Trophoblast cell (in vitro differentiated cells and primary cell): ENCODE measurements around the gene ACACB.

Experiments
- DNase-seq, 2 donors: peaks; one replicate each; pipeline ENCODE4 v3.0.0-alpha.2; 2016
- H2AFZ ChIP-seq: 2 replicates; pipeline ENCODE4 v1.6.1; 2013; ENCODE audit warnings: low read length, moderate library complexity, mild to moderate bottlenecking; ENCODE audit not compliant: insufficient read depth, poor library complexity
- H2AK5ac ChIP-seq: 2 replicates; pipeline ENCODE4 v1.6.1; 2013; ENCODE audit warnings: mild to moderate bottlenecking, low read length
- H2BK120ac ChIP-seq: 2 replicates; pipeline ENCODE4 v1.6.1; 2013; ENCODE audit warnings: low read length, mild to moderate bottlenecking, moderate library complexity; ENCODE audit not compliant: insufficient read depth, poor library complexity
- H2BK12ac ChIP-seq: 2 replicates; pipeline ENCODE4 v1.6.1; 2013; ENCODE audit warnings: mild to moderate bottlenecking, low read length, moderate library complexity
- H2BK5ac ChIP-seq: 2 replicates; pipeline ENCODE4 v1.6.1; 2013; ENCODE audit warnings: low read length, low read depth, moderate library complexity, mild to moderate bottlenecking; ENCODE audit not compliant: poor library complexity
- H3K14ac ChIP-seq: 2 replicates; pipeline ENCODE4 v1.6.1; 2013; ENCODE audit warnings: mild to moderate bottlenecking, low read length
- H3K18ac ChIP-seq: 2 replicates; pipeline ENCODE4 v1.6.1; 2013; ENCODE audit warnings: mild to moderate bottlenecking, low read length
- H3K23ac ChIP-seq: 2 replicates; pipeline ENCODE4 v1.6.1; 2013; ENCODE audit warnings: low read length
- H3K27ac ChIP-seq: 2 replicates; pipeline ENCODE4 v1.5.1; 2013; ENCODE audit warnings: low read depth, mild to moderate bottlenecking, inconsistent platforms, low read length, moderate library complexity
- H3K27me3 ChIP-seq: 2 replicates; pipeline ENCODE4 v1.6.1; 2013; ENCODE audit warnings: inconsistent platforms, mild to moderate bottlenecking, low read length, moderate library complexity; ENCODE audit not compliant: insufficient read depth
- H3K36me3 ChIP-seq, 2 experiments: 1 replicate in 1 of 2; 2 replicates in 1 of 2; pipeline ENCODE4 v1.6.1; 2013; ENCODE audit warnings: low read length in 2 of 2, mild to moderate bottlenecking in 2 of 2, moderate library complexity in 1 of 2; ENCODE audit not compliant: insufficient read depth in 2 of 2, control insufficient read depth in 1 of 2
- H3K4ac ChIP-seq: 2 replicates; pipeline ENCODE4 v1.6.1; 2013; ENCODE audit warnings: low read depth, mild to moderate bottlenecking, low read length, moderate library complexity
- H3K4me1 ChIP-seq, 2 experiments: 1 replicate in 1 of 2; 2 replicates in 1 of 2; pipeline ENCODE4 v1.6.1; 2013; ENCODE audit warnings: low read length in 2 of 2, mild to moderate bottlenecking in 2 of 2, moderate library complexity in 1 of 2; ENCODE audit not compliant: insufficient read depth in 2 of 2, control insufficient read depth in 1 of 2
- H3K4me2 ChIP-seq: 2 replicates; pipeline ENCODE4 v1.6.1; 2013; ENCODE audit warnings: inconsistent platforms, mild to moderate bottlenecking, low read length, moderate library complexity
- H3K4me3 ChIP-seq: 2 replicates; pipeline ENCODE4 v1.5.1; 2013; ENCODE audit warnings: mild to moderate bottlenecking, low read depth, low read length, inconsistent platforms
- H3K79me1 ChIP-seq: one replicate; pipeline ENCODE4 v1.6.1; 2013; ENCODE audit warnings: low read length
- H3K79me2 ChIP-seq: 2 replicates; pipeline ENCODE4 v1.6.1; 2013; ENCODE audit warnings: low read length, mild to moderate bottlenecking; ENCODE audit not compliant: control insufficient read depth, insufficient read depth, poor library complexity
- H3K9ac ChIP-seq: 2 replicates; pipeline ENCODE4 v1.6.1; 2013; ENCODE audit warnings: mild to moderate bottlenecking, low read length
- H3K9me3 ChIP-seq: 2 replicates; pipeline ENCODE4 v1.6.1; 2013; ENCODE audit warnings: low read depth, mild to moderate bottlenecking, control low read depth, inconsistent platforms, low read length; ENCODE audit not compliant: insufficient read depth
- H4K12ac ChIP-seq: 2 replicates; pipeline ENCODE4 v1.6.1; 2013; ENCODE audit warnings: low read depth, mild to moderate bottlenecking, low read length, moderate library complexity
- H4K8ac ChIP-seq: 2 replicates; pipeline ENCODE4 v1.6.1; 2013; ENCODE audit warnings: low read depth, mild to moderate bottlenecking, low read length, moderate library complexity
- H4K91ac ChIP-seq: one replicate; pipeline ENCODE4 v1.6.1; 2013; ENCODE audit warnings: low read depth, mild to moderate bottlenecking, low read length, moderate library complexity
- WGBS: extraction: QIAGEN DNeasy Blood & Tissue Kit; methylation state at CpG from one replicate; pipeline ENCODE4 v1.1.7; 2013; ENCODE audit warnings: missing lambda C conversion rate; ENCODE audit not compliant: insufficient read length, insufficient coverage; ENCODE audit errors: extremely low coverage; 5-methylcytosine and 5-hydroxymethylcytosine counted together

Gene ACACB

DNA sequence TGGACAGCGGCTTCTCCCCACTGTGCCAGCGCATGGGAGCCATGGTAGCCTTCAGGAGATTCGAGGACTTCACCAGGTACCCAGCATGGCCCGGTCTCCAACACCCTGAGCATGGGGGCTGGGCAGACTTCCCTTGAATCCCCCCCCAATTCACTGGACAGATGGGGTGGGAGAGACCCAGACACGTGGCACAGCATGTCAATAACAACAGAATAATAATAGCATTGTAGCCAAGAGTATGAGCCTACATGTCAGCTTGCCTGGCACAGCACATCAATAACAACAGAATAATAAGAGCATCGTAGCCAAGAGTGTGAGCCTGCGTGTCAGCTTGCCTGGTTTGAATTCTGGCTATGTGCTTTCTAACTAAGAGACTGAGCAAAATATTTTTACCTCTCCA is 116.3 kb downstream of the ACACB start:
- H2AK5ac ChIP-seq: no peak overlapping the region
- H3K4me3 ChIP-seq: no peak overlapping the region
- no peak overlapping the region for H3K4me2 ChIP-seq
- H3K4ac ChIP-seq: no peak overlapping the region
- no peak overlapping the region for H3K14ac ChIP-seq
- no CpG with 5 or more reads among the region's 7 CpGs for WGBS
- H4K91ac ChIP-seq: no peak overlapping the region
- H4K12ac ChIP-seq: no peak overlapping the region
- H2BK12ac ChIP-seq: no peak overlapping the region
- no peaks in the 10 kb centered on the region for H3K36me3 ChIP-seq
- H2AFZ ChIP-seq: no peak overlapping the region
- no peaks in the 10 kb centered on the region for H3K79me2 ChIP-seq
- H3K79me1 ChIP-seq: no peaks in the 10 kb centered on the region
- H3K27me3 ChIP-seq: no peaks in the 10 kb centered on the region
- no peak overlapping the region for H3K27ac ChIP-seq
- H3K9ac ChIP-seq: no peak overlapping the region
- no peak for DNase-seq
- H3K18ac ChIP-seq: no peak overlapping the region
- no peak overlapping the region for H4K8ac ChIP-seq
- H2BK5ac ChIP-seq: no peak overlapping the region
- no peak overlapping the region for H3K23ac ChIP-seq
- H3K9me3 ChIP-seq: no peaks in the 10 kb centered on the region
- H2BK120ac ChIP-seq: no peak overlapping the region
- H3K4me1 ChIP-seq: no peaks in the 10 kb centered on the region

DNA sequence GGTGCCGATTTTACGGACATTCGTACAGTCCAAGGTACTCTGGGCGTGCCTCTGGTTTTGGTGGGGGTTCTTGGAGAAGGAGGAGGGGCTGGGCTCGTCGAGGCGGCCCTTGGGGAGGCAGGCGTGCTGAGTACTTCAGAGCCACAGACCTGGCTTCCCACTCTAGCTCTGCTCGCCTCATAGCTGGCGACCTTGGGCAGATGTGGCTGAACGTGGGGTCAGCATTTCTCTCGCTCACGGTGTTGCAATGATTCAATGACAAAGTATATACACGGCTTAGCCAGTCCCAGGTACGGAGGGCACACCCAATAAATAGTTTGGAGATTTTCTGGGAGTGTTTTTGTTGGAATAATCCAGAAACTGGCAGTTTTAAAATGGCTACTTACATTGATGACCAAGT is 117.6 kb downstream of the ACACB start:
- Histone ChIP-seq H3K4me1 (no peaks in the 10 kb centered on the region), H3K4ac (no peak overlapping the region), H2AK5ac (no peak overlapping the region), H3K23ac (no peak overlapping the region), H3K9ac (no peak overlapping the region), H3K14ac (no peak overlapping the region), H3K36me3 (no peaks in the 10 kb centered on the region), H3K18ac (no peak overlapping the region), H4K91ac (no peak overlapping the region), H4K8ac (no peak overlapping the region), H3K4me2 (no peak overlapping the region), H3K4me3 (no peak overlapping the region), H2BK120ac (no peak overlapping the region), H2BK12ac (no peak overlapping the region), H3K9me3 (no peaks in the 10 kb centered on the region), H3K79me1 (no peaks in the 10 kb centered on the region), H2AFZ (no peak overlapping the region), H3K79me2 (no peaks in the 10 kb centered on the region), H3K27ac (no peak overlapping the region), H3K27me3 (no peaks in the 10 kb centered on the region), H2BK5ac (no peak overlapping the region), H4K12ac (no peak overlapping the region)
- DNase-seq: no peak
- no CpG with 5 or more reads among the region's 15 CpGs for WGBS

DNA sequence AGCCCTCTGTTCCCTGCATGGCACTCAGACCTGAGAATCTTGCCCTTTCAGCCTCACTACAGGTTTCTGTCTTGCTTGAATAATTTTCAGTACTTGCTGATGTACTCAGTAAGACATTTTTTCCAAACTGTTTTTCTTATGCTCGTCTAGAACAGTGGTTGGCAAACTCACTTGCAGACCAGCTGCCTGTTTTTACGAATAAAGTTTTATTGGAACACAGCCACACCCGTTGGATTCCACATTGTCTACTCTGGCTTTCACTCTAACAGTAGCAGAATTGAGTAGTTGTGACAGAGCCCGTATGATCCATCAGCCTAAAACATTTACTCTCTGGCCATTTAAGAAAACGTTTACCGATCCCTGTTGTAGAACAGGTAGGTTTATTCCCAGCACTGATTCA is 119.9 kb downstream of the ACACB start:
- no peaks in the 10 kb centered on the region for H3K4me1 ChIP-seq
- H3K79me2 ChIP-seq: no peaks in the 10 kb centered on the region
- H4K91ac ChIP-seq: no peak overlapping the region
- no peaks in the 10 kb centered on the region for H3K79me1 ChIP-seq
- no peak overlapping the region for H2AFZ ChIP-seq
- H3K14ac ChIP-seq: no peak overlapping the region
- H3K9me3 ChIP-seq: no peaks in the 10 kb centered on the region
- no peak overlapping the region for H3K4ac ChIP-seq
- no CpG with 5 or more reads among the region's 6 CpGs for WGBS
- H3K4me3 ChIP-seq: no peak overlapping the region
- no peak for DNase-seq
- H3K27ac ChIP-seq: no peak overlapping the region
- H4K8ac ChIP-seq: no peak overlapping the region
- H3K36me3 ChIP-seq: no peaks in the 10 kb centered on the region
- H2BK5ac ChIP-seq: no peak overlapping the region
- no peak overlapping the region for H3K23ac ChIP-seq
- H4K12ac ChIP-seq: no peak overlapping the region
- no peak overlapping the region for H2BK120ac ChIP-seq
- H2BK12ac ChIP-seq: no peak overlapping the region
- H3K18ac ChIP-seq: no peak overlapping the region
- H3K27me3 ChIP-seq: no peaks in the 10 kb centered on the region
- H3K9ac ChIP-seq: no peak overlapping the region
- H3K4me2 ChIP-seq: no peak overlapping the region
- H2AK5ac ChIP-seq: no peak overlapping the region

DNA sequence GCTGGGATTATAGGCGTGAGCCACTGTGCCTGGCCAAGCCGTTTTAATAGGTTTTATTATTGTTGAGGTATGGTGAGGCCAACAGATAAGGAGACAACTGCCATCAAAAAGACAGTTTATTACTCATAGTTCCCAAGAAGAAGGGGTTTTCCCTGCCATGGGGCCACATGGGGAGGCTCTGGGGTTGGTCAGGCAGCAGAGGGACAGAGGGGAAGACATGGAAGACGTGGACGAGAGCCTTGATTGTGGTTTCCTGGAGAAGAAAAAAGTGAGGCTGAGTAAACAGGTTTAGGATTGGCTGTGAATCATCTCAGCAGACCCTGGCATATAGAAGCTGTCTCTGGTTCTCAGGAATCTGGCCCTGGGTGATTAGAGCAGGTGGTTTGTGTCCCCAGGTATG is 122.8 kb downstream of the ACACB start:
- Histone ChIP-seq H2AFZ (no peak overlapping the region), H3K4me2 (no peak overlapping the region), H3K4me1 (no peaks in the 10 kb centered on the region), H3K27me3 (no peaks in the 10 kb centered on the region), H4K91ac (no peak overlapping the region), H3K27ac (no peak overlapping the region), H3K79me1 (no peaks in the 10 kb centered on the region), H3K18ac (no peak overlapping the region), H2AK5ac (no peak overlapping the region), H3K23ac (no peak overlapping the region), H3K79me2 (no peaks in the 10 kb centered on the region), H3K14ac (no peak overlapping the region), H2BK12ac (no peak overlapping the region), H4K8ac (no peak overlapping the region), H2BK120ac (no peak overlapping the region), H3K4ac (no peak overlapping the region), H3K36me3 (no peaks in the 10 kb centered on the region), H4K12ac (no peak overlapping the region), H2BK5ac (no peak overlapping the region), H3K4me3 (no peak overlapping the region), H3K9me3 (no peaks in the 10 kb centered on the region), H3K9ac (no peak overlapping the region)
- no peak for DNase-seq
- no CpG with 5 or more reads among the region's 4 CpGs for WGBS
